Putamen (tissue), 1 donor: ENCODE results near the gene PLEKHG2.
"Not testable (repeated sequence)": the region's sequence is repeated elsewhere in the genome, so short reads cannot be mapped to it uniquely, and the experiment has no call there.

ENCODE experiments used
- DNase-seq: peaks from one replicate; pipeline ENCODE4 v3.0.0-alpha.2; 2016; ENCODE audit warnings: low spot score

PLEKHG2 gene, protein sequence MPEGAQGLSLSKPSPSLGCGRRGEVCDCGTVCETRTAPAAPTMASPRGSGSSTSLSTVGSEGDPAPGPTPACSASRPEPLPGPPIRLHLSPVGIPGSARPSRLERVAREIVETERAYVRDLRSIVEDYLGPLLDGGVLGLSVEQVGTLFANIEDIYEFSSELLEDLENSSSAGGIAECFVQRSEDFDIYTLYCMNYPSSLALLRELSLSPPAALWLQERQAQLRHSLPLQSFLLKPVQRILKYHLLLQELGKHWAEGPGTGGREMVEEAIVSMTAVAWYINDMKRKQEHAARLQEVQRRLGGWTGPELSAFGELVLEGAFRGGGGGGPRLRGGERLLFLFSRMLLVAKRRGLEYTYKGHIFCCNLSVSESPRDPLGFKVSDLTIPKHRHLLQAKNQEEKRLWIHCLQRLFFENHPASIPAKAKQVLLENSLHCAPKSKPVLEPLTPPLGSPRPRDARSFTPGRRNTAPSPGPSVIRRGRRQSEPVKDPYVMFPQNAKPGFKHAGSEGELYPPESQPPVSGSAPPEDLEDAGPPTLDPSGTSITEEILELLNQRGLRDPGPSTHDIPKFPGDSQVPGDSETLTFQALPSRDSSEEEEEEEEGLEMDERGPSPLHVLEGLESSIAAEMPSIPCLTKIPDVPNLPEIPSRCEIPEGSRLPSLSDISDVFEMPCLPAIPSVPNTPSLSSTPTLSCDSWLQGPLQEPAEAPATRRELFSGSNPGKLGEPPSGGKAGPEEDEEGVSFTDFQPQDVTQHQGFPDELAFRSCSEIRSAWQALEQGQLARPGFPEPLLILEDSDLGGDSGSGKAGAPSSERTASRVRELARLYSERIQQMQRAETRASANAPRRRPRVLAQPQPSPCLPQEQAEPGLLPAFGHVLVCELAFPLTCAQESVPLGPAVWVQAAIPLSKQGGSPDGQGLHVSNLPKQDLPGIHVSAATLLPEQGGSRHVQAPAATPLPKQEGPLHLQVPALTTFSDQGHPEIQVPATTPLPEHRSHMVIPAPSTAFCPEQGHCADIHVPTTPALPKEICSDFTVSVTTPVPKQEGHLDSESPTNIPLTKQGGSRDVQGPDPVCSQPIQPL (N-terminal part only)

DNA sequence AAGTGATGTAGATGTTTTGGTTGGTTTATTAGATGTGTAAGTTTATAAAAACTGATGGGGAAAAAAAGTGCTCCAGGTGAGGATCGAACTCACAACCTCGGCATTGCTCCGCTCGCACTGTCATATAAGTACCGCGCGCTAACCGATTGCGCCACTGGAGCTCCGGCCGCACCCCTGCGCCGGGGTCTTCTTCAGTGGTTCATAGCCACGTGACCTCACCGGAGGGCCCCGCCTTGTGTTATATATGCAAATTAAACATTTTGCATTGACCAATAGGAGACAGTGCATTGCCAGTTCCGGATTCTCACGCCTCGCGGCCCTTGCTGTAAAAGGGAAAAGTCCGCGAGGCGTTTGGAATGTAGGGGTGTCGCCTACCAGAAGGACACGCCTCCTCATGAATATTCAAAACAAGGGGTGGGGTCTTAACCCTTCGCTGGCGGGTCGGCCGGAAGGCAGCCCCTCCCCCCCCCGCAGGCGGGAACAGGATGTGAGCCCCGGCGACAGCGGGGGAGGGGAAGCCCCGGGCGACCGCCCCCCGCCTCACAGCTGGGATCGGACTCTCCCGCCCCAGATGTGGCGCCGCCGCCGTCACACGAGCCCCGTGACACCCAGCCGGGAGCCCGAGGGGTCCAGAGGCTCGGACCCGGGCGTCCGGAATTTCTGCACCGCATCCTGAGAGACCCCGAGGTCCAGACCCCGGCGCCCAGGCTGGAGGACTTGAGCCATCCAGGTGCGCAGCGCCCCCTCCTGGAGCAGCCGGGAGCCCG lies at the start of gene PLEKHG2:
Gene PLEKHG2 (plus strand): TSS at position 570 of the 767 bp plus-strand sequence. CDS start 1,418 bp downstream, outside the sequence.
- peak; percentile 97 for DNase-seq

- no peak for DNase-seq
These were observed 49.5 kb upstream of the PLEKHG2 start for GRCh38 chr19:39362682-39363657.

DNA sequence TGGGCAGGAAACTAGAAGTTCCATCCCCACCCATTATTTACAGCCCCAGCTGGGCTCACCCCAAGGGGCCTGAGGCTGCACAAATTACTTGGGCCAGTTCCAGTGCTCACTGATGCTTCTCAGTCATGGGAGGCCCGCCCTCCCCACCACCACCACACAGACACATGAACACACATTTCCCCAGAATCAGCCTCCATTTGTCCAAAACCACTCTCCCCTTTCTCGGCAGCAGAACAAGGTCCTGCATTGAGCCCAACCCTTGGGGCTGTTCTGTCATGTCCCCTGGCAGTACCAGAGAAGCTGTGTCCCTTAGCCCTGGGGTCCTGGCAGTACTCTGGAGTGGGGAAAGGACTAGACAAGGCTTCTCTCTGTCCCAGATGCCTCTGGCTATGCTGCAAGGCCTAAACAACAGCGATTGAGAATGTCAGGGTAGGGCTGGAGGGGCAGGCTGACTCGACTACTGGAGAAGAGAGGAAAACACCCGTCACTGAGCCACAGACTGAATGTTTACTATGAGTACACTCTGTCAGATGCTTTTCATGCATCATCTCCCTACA lies 48.5 kb upstream of the PLEKHG2 start:
- DNase-seq, result peak; percentile 92

DNA sequence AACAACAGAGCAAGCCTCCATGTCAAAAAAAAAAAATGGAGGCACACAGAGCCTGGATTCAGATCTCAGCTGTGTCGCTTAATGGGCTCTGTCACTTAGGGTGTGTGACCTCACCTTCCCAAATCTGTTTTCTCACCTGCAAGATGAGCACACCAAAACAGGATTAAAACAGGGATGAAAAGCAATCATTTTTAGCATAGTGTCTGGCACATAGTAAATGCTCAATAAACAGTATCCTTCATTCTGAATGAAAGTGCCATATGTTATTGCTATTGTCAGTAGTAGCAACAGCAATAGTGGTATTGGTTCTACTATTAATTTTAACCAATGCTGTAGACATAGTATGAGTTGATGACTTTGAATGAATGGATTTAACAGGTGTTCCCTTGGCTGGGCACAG lies 46.9 kb upstream of the PLEKHG2 start:
- DNase-seq, result no peak

GRCh38 chr19:39369200-39369599 lies 43.3 kb upstream of the PLEKHG2 start:
- no peak for DNase-seq

- no peak for DNase-seq
These were observed 41.7 kb upstream of the PLEKHG2 start for GRCh38 chr19:39370735-39371134.

GRCh38 chr19:39372047-39372802 lies 40.2 kb upstream of the PLEKHG2 start:
- peak; percentile 75 for DNase-seq

- no peak for DNase-seq
These were observed 39.5 kb upstream of the PLEKHG2 start for GRCh38 chr19:39372941-39373340.

DNA sequence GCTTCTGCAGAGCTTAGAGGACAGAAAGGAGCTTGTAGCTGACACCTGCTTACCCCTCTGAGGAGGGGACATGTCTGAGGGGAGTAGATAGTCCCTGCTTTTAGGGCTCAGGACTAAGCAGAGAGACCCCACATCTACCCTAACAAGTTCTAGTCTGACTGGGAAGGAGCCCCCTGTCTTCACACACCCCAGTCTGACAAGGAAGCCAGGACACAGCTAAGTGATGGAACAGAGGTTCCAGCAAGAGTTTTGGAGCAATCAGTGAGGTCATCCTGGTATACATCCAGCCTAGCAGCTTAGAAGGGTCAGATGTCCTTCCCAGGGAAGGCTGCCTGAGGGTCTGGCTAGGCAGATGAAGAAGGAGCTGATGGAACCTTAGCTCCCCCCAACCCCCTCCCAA lies 36.5 kb upstream of the PLEKHG2 start:
- DNase-seq, result no peak

- no peak for DNase-seq
These were observed 34.8 kb upstream of the PLEKHG2 start for GRCh38 chr19:39377373-39378362.

DNA sequence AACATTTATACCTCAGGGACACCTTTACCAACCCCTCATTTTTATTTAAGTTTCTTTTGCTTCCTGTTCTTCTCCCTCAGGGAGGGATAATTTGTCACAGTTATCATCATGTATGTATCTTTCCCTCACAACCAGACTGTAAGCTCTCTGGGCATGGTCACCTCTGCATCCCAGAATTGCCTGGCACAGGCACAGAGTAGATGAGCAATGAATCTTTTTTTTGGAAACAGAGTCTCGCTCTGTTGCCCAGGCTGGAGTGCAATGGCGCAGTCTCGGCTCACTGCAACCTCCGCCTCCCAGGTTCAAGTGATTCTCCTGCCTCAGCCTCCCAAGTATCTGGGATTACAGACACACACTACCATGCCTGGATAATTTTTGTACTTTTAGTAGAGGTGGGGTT lies 33.1 kb upstream of the PLEKHG2 start:
- DNase-seq, result not testable (repeated sequence)

GRCh38 chr19:39379865-39380396 lies 32.5 kb upstream of the PLEKHG2 start:
- DNase-seq, result no peak

DNA sequence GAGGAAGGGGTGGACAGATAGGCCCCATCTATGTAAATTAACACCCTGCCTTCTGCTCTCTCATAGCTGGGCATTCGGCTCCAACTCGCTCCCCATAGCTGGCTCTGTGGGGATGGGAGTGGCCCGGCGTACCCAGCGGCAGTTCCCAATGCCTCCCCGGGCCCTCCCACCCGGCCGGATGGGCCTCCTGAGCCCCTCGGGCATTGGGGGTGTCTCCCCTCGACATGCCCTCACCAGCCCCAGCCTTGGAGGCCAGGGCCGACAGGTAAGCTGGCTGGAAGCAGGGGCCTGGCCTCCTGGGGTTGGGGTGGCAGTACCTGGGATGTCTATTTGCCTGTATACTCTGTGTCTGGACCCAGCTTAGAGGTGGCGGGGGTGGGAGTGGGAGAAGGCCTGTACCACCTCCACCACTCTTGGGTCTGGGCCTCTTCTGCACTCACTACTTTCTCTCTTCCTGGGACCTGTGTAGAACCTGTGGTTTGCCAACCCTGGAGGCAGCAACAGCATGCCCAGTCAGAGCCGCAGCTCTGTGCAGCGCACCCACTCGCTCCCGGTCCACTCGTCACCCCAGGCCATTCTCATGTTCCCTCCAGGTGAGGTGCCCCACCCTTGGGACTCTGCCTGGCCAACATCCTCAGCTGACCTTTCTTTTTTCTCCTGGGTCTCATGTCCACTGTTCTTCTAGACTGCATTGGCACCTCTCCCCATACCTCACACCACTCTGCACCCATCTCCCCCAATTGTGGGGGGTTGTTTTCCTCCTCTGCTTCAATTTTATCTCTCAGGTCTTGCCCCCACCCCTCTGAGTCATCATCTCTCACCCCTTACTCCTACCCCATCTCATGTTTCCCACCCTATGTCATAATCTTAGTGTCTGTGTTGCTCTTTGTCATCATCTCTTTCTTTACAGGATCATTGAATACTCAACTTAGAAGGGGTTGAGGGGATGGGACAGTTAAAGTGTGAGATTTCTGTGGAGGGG lies 31.7 kb upstream of the PLEKHG2 start:
- no peak for DNase-seq

DNA sequence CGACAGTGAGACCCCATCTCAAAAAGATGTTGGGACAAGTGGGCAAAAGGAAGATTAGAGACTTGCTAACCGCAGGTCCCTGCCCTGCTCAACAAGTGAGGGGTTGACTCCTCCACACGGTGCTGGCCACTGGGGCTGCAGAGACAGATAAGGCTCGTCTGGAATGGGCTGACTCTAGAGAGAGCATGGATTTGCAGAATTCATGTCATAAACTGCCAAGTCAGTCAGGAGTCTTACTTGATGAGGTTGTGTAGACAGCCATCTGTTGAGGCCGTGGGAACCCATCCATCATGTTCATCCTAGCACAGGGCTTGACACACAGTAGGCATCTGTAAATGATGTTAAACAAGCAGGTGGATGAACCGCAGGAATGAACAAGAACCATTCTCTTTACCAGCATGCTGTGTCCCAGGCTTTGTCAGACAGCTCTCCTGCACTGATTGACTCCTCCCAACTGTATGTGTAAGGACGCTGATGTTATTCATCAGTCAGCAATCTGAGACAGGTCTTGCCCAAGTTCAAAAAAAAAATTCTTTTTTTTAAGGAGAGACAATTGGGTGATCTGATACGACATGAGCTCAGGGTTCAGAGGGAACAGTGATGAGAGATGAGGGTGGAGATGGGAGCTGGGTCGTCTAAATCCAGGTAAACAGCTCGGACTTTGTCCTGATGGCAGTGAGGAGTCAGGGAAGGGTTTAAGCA lies 30.4 kb upstream of the PLEKHG2 start:
- no peak for DNase-seq

- no peak for DNase-seq
These were observed 29.3 kb upstream of the PLEKHG2 start for GRCh38 chr19:39382991-39383828.
